IPS-20b (cell line): ENCODE measurements around the gene RAMP1.
A peak's percentile ranks its signal among the peaks of the same experiment; 100 is the strongest.
"Not testable (repeated sequence)": the region's sequence is repeated elsewhere in the genome, so short reads cannot be mapped to it uniquely, and the experiment has no call there.

ENCODE experiments used
- H3K27ac ChIP-seq: one replicate; pipeline ENCODE4 v1.5.1; 2013; ENCODE audit warnings: low read length
- H3K27me3 ChIP-seq: 2 replicates; pipeline ENCODE4 v1.6.1; 2013; ENCODE audit warnings: mild to moderate bottlenecking, low read length, inconsistent platforms; ENCODE audit not compliant: insufficient read depth
- H3K36me3 ChIP-seq: 2 replicates; pipeline ENCODE4 v1.6.1; 2013; ENCODE audit warnings: low read depth, mild to moderate bottlenecking, inconsistent platforms, low read length, moderate library complexity; ENCODE audit not compliant: insufficient read depth
- H3K4me1 ChIP-seq: 2 replicates; pipeline ENCODE4 v1.6.1; 2013; ENCODE audit warnings: mild to moderate bottlenecking, control low read depth, inconsistent platforms, low read length, moderate library complexity; ENCODE audit not compliant: insufficient read depth
- H3K4me3 ChIP-seq: 2 replicates; pipeline ENCODE4 v1.5.1; 2013; ENCODE audit warnings: mild to moderate bottlenecking, low read length, inconsistent platforms
- H3K9ac ChIP-seq: 2 replicates; pipeline ENCODE4 v1.6.1; 2013; ENCODE audit warnings: low read depth, mild to moderate bottlenecking, inconsistent platforms, low read length, moderate library complexity
- H3K9me3 ChIP-seq: 2 replicates; pipeline ENCODE4 v1.6.1; 2013; ENCODE audit warnings: mild to moderate bottlenecking, low read depth, low read length, inconsistent platforms; ENCODE audit not compliant: insufficient read depth

The RAMP1 gene

GRCh38 chr2:237841051-237841450 lies 18.4 kb upstream of the RAMP1 start:
- H3K4me3 ChIP-seq = no peak overlapping the region
- no peak overlapping the region for H3K27ac ChIP-seq
- no peaks in the 10 kb centered on the region for H3K36me3 ChIP-seq
- no peaks in the 10 kb centered on the region for H3K9me3 ChIP-seq
- no peak overlapping the region for H3K9ac ChIP-seq
- H3K27me3 ChIP-seq = no peaks in the 10 kb centered on the region
- no peaks in the 10 kb centered on the region for H3K4me1 ChIP-seq

- not testable (repeated sequence) for H3K27me3 ChIP-seq, H3K4me1 ChIP-seq, H3K4me3 ChIP-seq, H3K27ac ChIP-seq, H3K9me3 ChIP-seq, H3K36me3 ChIP-seq, H3K9ac ChIP-seq
Measured at GRCh38 chr2:237848940-237849339, 10.5 kb upstream of the RAMP1 start.

GRCh38 chr2:237854295-237854694 lies 5.1 kb upstream of the RAMP1 start:
- Histone ChIP-seq H3K27ac (no peak overlapping the region), H3K4me3 (no peak overlapping the region), H3K9me3 (peaks cover 2% of the 10 kb centered on the region), H3K36me3 (no peaks in the 10 kb centered on the region), H3K27me3 (peaks cover 32% of the 10 kb centered on the region), H3K4me1 (no peaks in the 10 kb centered on the region; the same call in 1 of the 2 replicates), H3K9ac (no peak overlapping the region)

GRCh38 chr2:237857791-237858190 lies 1.6 kb upstream of the RAMP1 start:
- no peaks in the 10 kb centered on the region for H3K9me3 ChIP-seq
- H3K9ac ChIP-seq = no peak overlapping the region
- H3K27me3 ChIP-seq = peaks cover 66% of the 10 kb centered on the region
- H3K36me3 ChIP-seq = no peaks in the 10 kb centered on the region
- H3K4me3 ChIP-seq = no peak overlapping the region
- no peaks in the 10 kb centered on the region; the same call in 1 of the 2 replicates for H3K4me1 ChIP-seq
- no peak overlapping the region for H3K27ac ChIP-seq

- H3K9ac ChIP-seq = no peak overlapping the region
- no peaks in the 10 kb centered on the region for H3K9me3 ChIP-seq
- H3K36me3 ChIP-seq = no peaks in the 10 kb centered on the region
- H3K27ac ChIP-seq = no peak overlapping the region
- H3K4me3 ChIP-seq = peak overlapping the region; percentile 38; the same call in 1 of the 2 replicates
- H3K27me3 ChIP-seq = peaks cover 67% of the 10 kb centered on the region
- H3K4me1 ChIP-seq = no peaks in the 10 kb centered on the region; the same call in 1 of the 2 replicates
Measured at GRCh38 chr2:237858294-237859081, 935 bp upstream of the RAMP1 start.

- no peaks in the 10 kb centered on the region for H3K9me3 ChIP-seq
- H3K4me3 ChIP-seq = peak overlapping the region; percentile 38; the same call in 1 of the 2 replicates
- no peaks in the 10 kb centered on the region; the same call in 1 of the 2 replicates for H3K4me1 ChIP-seq
- H3K27ac ChIP-seq = no peak overlapping the region
- H3K27me3 ChIP-seq = peaks cover 67% of the 10 kb centered on the region
- no peaks in the 10 kb centered on the region for H3K36me3 ChIP-seq
- no peak overlapping the region for H3K9ac ChIP-seq
Measured at GRCh38 chr2:237859082-237859433, 365 bp upstream of the RAMP1 start.

GRCh38 chr2:237860273-237860935 lies 981 bp downstream of the RAMP1 start:
- H3K9ac ChIP-seq = no peak overlapping the region
- peaks cover 67% of the 10 kb centered on the region for H3K27me3 ChIP-seq
- no peak overlapping the region for H3K27ac ChIP-seq
- no peaks in the 10 kb centered on the region for H3K9me3 ChIP-seq
- H3K4me3 ChIP-seq = peak overlapping the region; percentile 53; the same call in 1 of the 2 replicates
- no peaks in the 10 kb centered on the region; the same call in 1 of the 2 replicates for H3K4me1 ChIP-seq
- H3K36me3 ChIP-seq = no peaks in the 10 kb centered on the region

GRCh38 chr2:237861875-237862527 lies 2.6 kb downstream of the RAMP1 start:
- no peak overlapping the region for H3K27ac ChIP-seq
- peaks cover 57% of the 10 kb centered on the region for H3K27me3 ChIP-seq
- no peaks in the 10 kb centered on the region for H3K36me3 ChIP-seq
- no peak overlapping the region for H3K9ac ChIP-seq
- no peak overlapping the region for H3K4me3 ChIP-seq
- no peaks in the 10 kb centered on the region; the same call in none of the 2 replicates for H3K4me1 ChIP-seq
- no peaks in the 10 kb centered on the region for H3K9me3 ChIP-seq

- Histone ChIP-seq H3K9ac (no peak overlapping the region), H3K4me1 (no peaks in the 10 kb centered on the region; the same call in none of the 2 replicates), H3K9me3 (no peaks in the 10 kb centered on the region), H3K27ac (no peak overlapping the region), H3K27me3 (peaks cover 53% of the 10 kb centered on the region), H3K36me3 (no peaks in the 10 kb centered on the region), H3K4me3 (no peak overlapping the region)
Measured at GRCh38 chr2:237862528-237862895, 3.1 kb downstream of the RAMP1 start.

- Histone ChIP-seq H3K36me3 (no peaks in the 10 kb centered on the region), H3K4me3 (no peak overlapping the region), H3K4me1 (no peaks in the 10 kb centered on the region; the same call in none of the 2 replicates), H3K9ac (no peak overlapping the region), H3K9me3 (no peaks in the 10 kb centered on the region), H3K27me3 (peaks cover 47% of the 10 kb centered on the region), H3K27ac (no peak overlapping the region)
Measured at GRCh38 chr2:237863102-237863511, 3.7 kb downstream of the RAMP1 start.

- Histone ChIP-seq H3K4me1 (no peaks in the 10 kb centered on the region; the same call in none of the 2 replicates), H3K4me3 (no peak overlapping the region), H3K27me3 (peaks cover 40% of the 10 kb centered on the region), H3K36me3 (no peaks in the 10 kb centered on the region), H3K9me3 (no peaks in the 10 kb centered on the region), H3K9ac (no peak overlapping the region), H3K27ac (no peak overlapping the region)
Measured at GRCh38 chr2:237863689-237864443, 4.4 kb downstream of the RAMP1 start.
